Astrocyte (in vitro differentiated cells and primary cell): ENCODE measurements around the gene CSNK2A1. TPM values are rescaled to one million over a fixed set of nuclear protein-coding genes. Genes with fewer than 3 reads are reported as not detected.

Experiments
- DNase-seq: peaks from one replicate; pipeline ENCODE4 v3.0.0-alpha.2; 2010; ENCODE audit warnings: low read depth
- FAIRE-seq: peaks from 2 replicates; lab custom pipeline; 2011; peaks lifted over from hg19 to GRCh38; lab: Jason Lieb, UNC
- H2AFZ ChIP-seq: 2 replicates; pipeline ENCODE4 v1.6.0; 2012; ENCODE audit warnings: low read depth, low read length, inconsistent platforms
- H3K27ac ChIP-seq: 2 replicates; pipeline ENCODE4 v1.5.1; 2011; ENCODE audit warnings: low read depth, low read length, inconsistent platforms
- H3K27me3 ChIP-seq: 2 replicates; pipeline ENCODE4 v1.6.0; 2011; ENCODE audit warnings: low read length, inconsistent platforms; ENCODE audit not compliant: insufficient read depth
- H3K36me3 ChIP-seq: 2 replicates; pipeline ENCODE4 v1.5.1; 2011; ENCODE audit warnings: low read length, inconsistent platforms; ENCODE audit not compliant: insufficient read depth
- H3K4me1 ChIP-seq: 2 replicates; pipeline ENCODE4 v1.5.1; 2011; ENCODE audit warnings: low read length, inconsistent platforms; ENCODE audit not compliant: insufficient read depth
- H3K4me2 ChIP-seq: 2 replicates; pipeline ENCODE4 v1.6.0; 2012; ENCODE audit warnings: low read length, inconsistent platforms
- H3K4me3 ChIP-seq: 2 replicates; pipeline ENCODE4 v1.5.1; 2011; ENCODE audit warnings: low read depth, mild to moderate bottlenecking, low read length, inconsistent platforms; ENCODE audit not compliant: insufficient read depth
- H3K79me2 ChIP-seq: 2 replicates; pipeline ENCODE4 v1.6.0; 2012; ENCODE audit warnings: mild to moderate bottlenecking, low read length, inconsistent platforms; ENCODE audit not compliant: insufficient read depth
- H3K9ac ChIP-seq: 2 replicates; pipeline ENCODE4 v1.6.0; 2012; ENCODE audit warnings: mild to moderate bottlenecking, low read length, inconsistent platforms
- H3K9me3 ChIP-seq: 2 replicates; pipeline ENCODE4 v1.5.1; 2012; ENCODE audit warnings: low read depth, mild to moderate bottlenecking, low read length, inconsistent platforms; ENCODE audit not compliant: insufficient read depth
- H4K20me1 ChIP-seq: 2 replicates; pipeline ENCODE4 v1.6.0; 2012; ENCODE audit warnings: low read length, inconsistent platforms; ENCODE audit not compliant: insufficient read depth
- H3K27ac Mint-ChIP-seq: one replicate; pipeline ENCODE4 v1.8.0; 2021; ENCODE audit warnings: mild to moderate bottlenecking, mixed read lengths; ENCODE audit not compliant: unreplicated experiment
- H3K27me3 Mint-ChIP-seq: one replicate; pipeline ENCODE4 v1.8.0; 2021; ENCODE audit warnings: low read depth, mixed read lengths; ENCODE audit not compliant: unreplicated experiment
- H3K36me3 Mint-ChIP-seq: one replicate; pipeline ENCODE4 v1.8.0; 2021; ENCODE audit warnings: low read depth, mixed read lengths; ENCODE audit not compliant: unreplicated experiment
- H3K4me1 Mint-ChIP-seq: one replicate; pipeline ENCODE4 v1.8.0; 2021; ENCODE audit warnings: low read depth, mixed read lengths; ENCODE audit not compliant: unreplicated experiment
- H3K4me3 Mint-ChIP-seq: one replicate; pipeline ENCODE4 v1.8.0; 2021; ENCODE audit warnings: mild to moderate bottlenecking, moderate library complexity, mixed read lengths; ENCODE audit not compliant: unreplicated experiment
- H3K9me3 Mint-ChIP-seq: one replicate; pipeline ENCODE4 v1.8.0; 2021; ENCODE audit warnings: mild to moderate bottlenecking, mixed read lengths; ENCODE audit not compliant: unreplicated experiment
- CTCF ChIP-seq: IDR thresholded peaks from 2 replicates; pipeline ENCODE4 v1.5.1; 2011; ENCODE audit warnings: low read depth, mild to moderate bottlenecking, inconsistent platforms, low read length, moderate library complexity; ENCODE audit not compliant: insufficient read depth
- EZH2 ChIP-seq: IDR thresholded peaks from 2 replicates; pipeline ENCODE4 v1.6.1; 2012; ENCODE audit warnings: mild to moderate bottlenecking, low read length, inconsistent platforms; ENCODE audit not compliant: insufficient read depth
- total RNA-seq: library from RNA; stranded (reverse); gene quantifications from 2 replicates; pipeline ENCODE4 v1.2.1, GENCODE V29; 2021

Gene CSNK2A1
- total RNA-seq, 1 donor from 2014 or later: 226 TPM

DNA sequence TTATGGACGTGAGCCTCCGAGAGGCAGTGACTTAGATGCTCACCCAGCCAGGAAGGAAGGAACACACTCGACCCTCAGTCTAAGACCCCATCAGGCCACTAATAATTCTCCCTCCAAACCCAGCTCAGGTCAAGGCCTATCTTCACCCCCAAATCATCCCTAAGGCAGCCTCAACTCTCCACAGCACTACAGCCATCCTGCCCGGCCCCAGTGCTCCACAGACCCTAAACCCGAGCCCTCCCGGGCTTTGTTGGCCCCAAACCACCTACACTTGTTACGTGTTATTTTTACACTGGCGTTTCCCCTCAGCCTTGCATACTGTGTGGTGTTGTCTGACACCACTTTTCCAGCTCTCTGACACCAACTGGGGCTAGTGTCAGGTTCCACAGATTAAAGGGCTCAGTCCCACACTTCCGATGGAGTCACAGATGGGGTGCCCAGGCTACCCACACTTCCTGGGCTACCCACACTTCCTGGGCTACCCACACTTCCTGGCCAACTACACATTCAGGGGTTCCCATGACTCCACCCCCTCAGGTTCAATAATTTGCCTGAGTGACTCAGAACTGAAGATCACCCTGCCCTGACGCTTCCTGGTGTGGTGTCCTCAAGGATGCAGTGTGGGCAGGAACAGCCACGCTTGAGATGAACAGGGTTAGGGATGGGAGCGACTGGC is 110.2 kb downstream of the CSNK2A1 start:
- peaks cover 26% of the 10 kb centered on the region for H3K36me3 ChIP-seq
- H3K27ac ChIP-seq: no peak overlapping the region
- H3K4me1 Mint-ChIP-seq: peaks cover 15% of the 10 kb centered on the region
- H3K9me3 ChIP-seq: no peaks in the 10 kb centered on the region
- no peak for DNase-seq
- peaks cover 32% of the 10 kb centered on the region for H4K20me1 ChIP-seq
- H3K4me1 ChIP-seq: no peaks in the 10 kb centered on the region
- no peak overlapping the region for H3K4me3 Mint-ChIP-seq
- no peaks in the 10 kb centered on the region for H3K9me3 Mint-ChIP-seq
- H3K4me3 ChIP-seq: no peak overlapping the region
- no peaks in the 10 kb centered on the region for H3K79me2 ChIP-seq
- H3K27me3 Mint-ChIP-seq: no peaks in the 10 kb centered on the region
- H3K4me2 ChIP-seq: no peak overlapping the region
- TF ChIP-seq EZH2: no peak
- TF ChIP-seq CTCF: no peak
- FAIRE-seq: no peak
- H2AFZ ChIP-seq: no peak overlapping the region
- no peaks in the 10 kb centered on the region for H3K27me3 ChIP-seq
- H3K36me3 Mint-ChIP-seq: peaks cover 26% of the 10 kb centered on the region
- peak overlapping the region; percentile 16 for H3K27ac Mint-ChIP-seq
- no peak overlapping the region for H3K9ac ChIP-seq

GRCh38 chr20:432677-433299 is 110.8 kb downstream of the CSNK2A1 start:
- FAIRE-seq (no peak), DNase-seq (no peak)
- H4K20me1 ChIP-seq: peaks cover 29% of the 10 kb centered on the region
- Mint-ChIP-seq H3K4me1 (peaks cover 18% of the 10 kb centered on the region), H3K4me3 (no peak overlapping the region), H3K9me3 (no peaks in the 10 kb centered on the region), H3K36me3 (peaks cover 28% of the 10 kb centered on the region), H3K27ac (peak overlapping the region; percentile 53), H3K27me3 (no peaks in the 10 kb centered on the region)
- peaks cover 26% of the 10 kb centered on the region for H3K36me3 ChIP-seq
- TF ChIP-seq EZH2: no peak
- H2AFZ ChIP-seq: no peak overlapping the region
- no peaks in the 10 kb centered on the region for H3K4me1 ChIP-seq
- H3K79me2 ChIP-seq: no peaks in the 10 kb centered on the region
- no peaks in the 10 kb centered on the region for H3K27me3 ChIP-seq
- H3K4me2 ChIP-seq: no peak overlapping the region
- H3K9me3 ChIP-seq: no peaks in the 10 kb centered on the region
- no peak overlapping the region for H3K4me3 ChIP-seq
- no peak overlapping the region for H3K9ac ChIP-seq
- no peak overlapping the region for H3K27ac ChIP-seq

- no peak for DNase-seq
- Mint-ChIP-seq H3K4me1 (peaks cover 18% of the 10 kb centered on the region), H3K36me3 (peaks cover 28% of the 10 kb centered on the region), H3K9me3 (no peaks in the 10 kb centered on the region), H3K27ac (no peak overlapping the region), H3K27me3 (no peaks in the 10 kb centered on the region), H3K4me3 (no peak overlapping the region)
- no peak overlapping the region for H2AFZ ChIP-seq
- H3K9ac ChIP-seq: no peak overlapping the region
- no peaks in the 10 kb centered on the region for H3K4me1 ChIP-seq
- peaks cover 24% of the 10 kb centered on the region for H3K36me3 ChIP-seq
- H3K27ac ChIP-seq: no peak overlapping the region
- H4K20me1 ChIP-seq: peaks cover 26% of the 10 kb centered on the region
- H3K27me3 ChIP-seq: no peaks in the 10 kb centered on the region
- H3K79me2 ChIP-seq: no peaks in the 10 kb centered on the region
- no peak for TF ChIP-seq EZH2
- TF ChIP-seq CTCF: no peak
- H3K4me2 ChIP-seq: no peak overlapping the region
- FAIRE-seq: no peak
- no peak overlapping the region for H3K4me3 ChIP-seq
- H3K9me3 ChIP-seq: no peaks in the 10 kb centered on the region
Observed at GRCh38 chr20:432208-432607, 111.4 kb downstream of the CSNK2A1 start.
